RWPE1 (cell line): ENCODE results near the gene OVOL2.

Source experiments
- CTCF ChIA-PET: fragments of 350-600 bp; sonication (Branson Sonifier 250); formaldehyde crosslinking; extraction: SDS; loops from one replicate; lab custom pipeline; 2021; lab: Yijun Ruan, JAX
- POLR2A ChIA-PET: fragments of 400-600 bp; formaldehyde crosslinking; extraction: SDS; loops from one replicate; lab custom pipeline; 2020; ENCODE audit warnings: antibody characterized with exemption; ENCODE audit not compliant: low non-redundant PET; lab: Yijun Ruan, JAX
- DNase-seq: peaks from one replicate; pipeline ENCODE4 v3.0.0; 2012; ENCODE audit warnings: low spot score
- H3K27ac ChIP-seq: fragments of 450-650 bp; 2 replicates; pipeline ENCODE4 v1.5.1; 2017
- TF ChIP-seq, protein P1 (sequence below): fragments of 450-650 bp; conservative IDR thresholded peaks from 2 replicates; pipeline ENCODE4 v1.5.1; 2017; ENCODE audit warnings: low read depth, mild to moderate bottlenecking

Gene OVOL2

DNA sequence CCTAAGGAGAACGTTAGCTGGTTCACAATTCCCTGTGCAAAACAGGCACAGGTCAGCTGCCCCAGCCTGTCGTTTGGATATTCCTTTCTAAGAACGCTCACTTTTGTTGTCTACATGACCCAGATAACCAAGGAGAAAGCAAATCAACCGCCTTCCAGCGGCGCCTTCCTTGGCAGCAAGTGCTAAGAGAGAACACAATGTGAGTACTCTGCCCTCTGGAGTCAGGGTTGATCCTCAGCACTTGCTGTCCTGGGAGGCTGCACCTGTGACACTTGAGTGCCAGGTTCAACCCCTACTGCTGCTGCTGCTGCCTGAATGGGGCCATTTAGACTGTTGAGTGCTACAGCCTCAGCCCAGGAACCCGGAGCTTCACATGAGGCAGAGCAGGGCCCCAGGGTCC lies 36.8 kb downstream of the OVOL2 start:
- POLR2A ChIA-PET = no interaction called here
- no peak for DNase-seq
- CTCF ChIA-PET = no interaction called here
- no peak overlapping the region for H3K27ac ChIP-seq
- TF ChIP-seq, protein P1, sequence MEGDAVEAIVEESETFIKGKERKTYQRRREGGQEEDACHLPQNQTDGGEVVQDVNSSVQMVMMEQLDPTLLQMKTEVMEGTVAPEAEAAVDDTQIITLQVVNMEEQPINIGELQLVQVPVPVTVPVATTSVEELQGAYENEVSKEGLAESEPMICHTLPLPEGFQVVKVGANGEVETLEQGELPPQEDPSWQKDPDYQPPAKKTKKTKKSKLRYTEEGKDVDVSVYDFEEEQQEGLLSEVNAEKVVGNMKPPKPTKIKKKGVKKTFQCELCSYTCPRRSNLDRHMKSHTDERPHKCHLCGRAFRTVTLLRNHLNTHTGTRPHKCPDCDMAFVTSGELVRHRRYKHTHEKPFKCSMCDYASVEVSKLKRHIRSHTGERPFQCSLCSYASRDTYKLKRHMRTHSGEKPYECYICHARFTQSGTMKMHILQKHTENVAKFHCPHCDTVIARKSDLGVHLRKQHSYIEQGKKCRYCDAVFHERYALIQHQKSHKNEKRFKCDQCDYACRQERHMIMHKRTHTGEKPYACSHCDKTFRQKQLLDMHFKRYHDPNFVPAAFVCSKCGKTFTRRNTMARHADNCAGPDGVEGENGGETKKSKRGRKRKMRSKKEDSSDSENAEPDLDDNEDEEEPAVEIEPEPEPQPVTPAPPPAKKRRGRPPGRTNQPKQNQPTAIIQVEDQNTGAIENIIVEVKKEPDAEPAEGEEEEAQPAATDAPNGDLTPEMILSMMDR = no peak

DNA sequence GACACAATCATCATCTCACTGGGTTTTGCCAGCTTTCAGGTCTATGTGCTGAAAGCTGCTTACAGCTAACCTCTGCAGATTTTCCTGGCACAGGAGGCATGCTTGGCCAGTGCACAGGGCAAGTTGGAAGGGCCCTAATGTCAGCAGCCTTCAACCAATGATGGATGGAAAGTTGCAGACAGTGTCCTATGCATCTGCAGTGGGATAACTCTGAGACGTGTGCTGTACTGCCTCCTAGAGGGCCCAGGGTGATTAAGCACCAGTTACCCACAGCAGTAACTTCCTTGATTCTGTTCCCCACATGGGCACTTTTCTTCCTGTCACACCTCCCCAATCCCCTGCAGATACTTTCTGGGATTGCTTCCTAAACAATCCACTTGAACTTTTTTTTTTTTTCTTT lies 38.6 kb downstream of the OVOL2 start:
- CTCF ChIA-PET = no interaction called here
- no peak for DNase-seq

DNA sequence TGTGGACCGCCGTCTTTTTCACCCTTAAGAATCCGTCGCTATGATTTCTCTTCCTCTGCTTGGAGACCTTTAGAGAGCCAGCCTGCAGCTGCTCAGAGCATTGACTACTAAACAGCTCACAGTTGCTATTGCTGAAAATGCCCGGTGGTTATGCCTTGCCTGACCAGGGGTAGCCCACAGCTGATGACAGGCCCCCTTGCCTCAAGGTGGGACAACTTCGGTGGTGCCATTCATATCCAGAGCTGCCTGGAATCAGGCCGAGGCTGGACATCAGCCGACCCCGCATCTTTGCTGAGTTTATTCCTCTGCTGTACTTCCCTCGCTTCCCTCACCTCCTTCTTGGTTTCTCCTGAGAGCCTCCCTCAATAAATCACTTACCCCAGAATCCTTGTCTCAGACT lies 39.6 kb downstream of the OVOL2 start:
- TF ChIP-seq, protein P1 = no peak

More for the DNA sequence above, 38.6 kb downstream of the OVOL2 start:
- TF ChIP-seq, protein P1 = no peak; the same call in 1 of the 2 replicates
- POLR2A ChIA-PET = no interaction called here
- no peak overlapping the region for H3K27ac ChIP-seq

DNA sequence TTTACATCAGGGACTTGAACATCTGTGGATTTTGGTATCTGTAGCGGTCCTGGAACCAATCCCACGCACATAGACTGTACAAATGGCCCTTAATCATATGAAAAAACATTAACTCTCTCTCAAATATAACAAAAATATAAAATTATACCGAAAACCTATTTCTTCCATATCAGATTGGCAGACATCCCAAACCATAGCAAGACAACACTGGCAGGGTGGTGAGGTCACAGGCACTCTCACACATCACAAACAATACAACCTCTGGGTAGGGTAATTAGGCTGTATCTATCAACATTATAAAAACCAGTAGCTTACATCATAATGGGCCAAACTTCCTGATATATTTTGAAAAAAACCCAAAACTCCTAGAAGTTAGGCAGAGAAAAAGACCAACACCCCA lies 40.9 kb downstream of the OVOL2 start:
- no peak overlapping the region for H3K27ac ChIP-seq
- POLR2A ChIA-PET = interaction anchor here (0.7 kb wide), 1 partner anchor 20 kb away, joined by 4 read pairs; no protein-coding TSS in a partner anchor
- CTCF ChIA-PET = interaction anchor here (0.6 kb wide), 1 partner anchor 86 kb away, joined by 6 read pairs; no protein-coding TSS in a partner anchor
- TF ChIP-seq, protein P1 = no peak
- DNase-seq = no peak

More for the DNA sequence above, 39.6 kb downstream of the OVOL2 start:
- no peak for DNase-seq
- ChIA-PET CTCF (no interaction called here), POLR2A (no interaction called here)
- H3K27ac ChIP-seq = no peak overlapping the region

DNA sequence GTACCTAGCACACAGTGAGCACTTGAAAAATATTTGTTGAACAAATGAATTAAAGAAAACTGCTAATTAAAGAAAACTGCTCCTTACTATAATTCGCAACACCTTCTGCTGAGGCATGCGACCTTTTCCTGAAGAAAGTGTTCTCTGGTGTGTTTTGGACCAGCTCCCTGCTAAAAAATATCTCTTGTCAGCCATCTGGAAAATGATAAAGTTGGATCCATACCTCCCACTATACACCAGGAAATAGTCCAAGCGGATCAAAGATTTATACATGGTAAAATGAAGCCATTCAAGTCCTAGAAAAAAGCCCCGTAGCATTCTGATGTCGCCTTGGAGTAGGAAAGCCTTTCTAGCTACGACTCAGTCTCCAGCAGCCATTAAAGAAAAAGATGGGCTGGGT lies 43.3 kb downstream of the OVOL2 start:
- POLR2A ChIA-PET = no interaction called here

DNA sequence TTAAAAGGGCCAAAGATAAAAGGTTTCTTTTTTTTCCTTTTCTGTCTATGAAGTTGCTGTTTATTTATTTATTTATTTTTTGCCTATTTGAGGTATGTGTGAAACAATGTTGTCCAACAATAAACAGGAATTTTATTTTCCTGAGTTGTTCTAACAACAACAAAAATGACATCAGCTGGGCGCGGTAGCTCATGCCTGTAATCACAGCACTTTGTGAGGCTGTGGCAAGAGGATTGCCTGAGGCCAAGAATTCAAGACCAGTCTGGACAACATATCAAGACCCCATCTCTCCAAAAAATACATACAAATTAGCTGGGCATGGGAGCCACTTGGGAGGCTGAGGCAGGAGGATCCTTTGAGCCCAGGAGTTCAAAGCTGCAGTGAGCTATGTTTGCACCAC lies 44.8 kb downstream of the OVOL2 start:
- POLR2A ChIA-PET = no interaction called here
- TF ChIP-seq, protein P1 = no peak

More for the DNA sequence above, 43.3 kb downstream of the OVOL2 start:
- no peak for DNase-seq
- CTCF ChIA-PET = interaction anchor here (0.6 kb wide), 2 partner anchors 133 to 455 kb away, joined by 3 read pairs; no protein-coding TSS in a partner anchor
- TF ChIP-seq, protein P1 = no peak
- no peak overlapping the region for H3K27ac ChIP-seq

More for the DNA sequence above, 44.8 kb downstream of the OVOL2 start:
- CTCF ChIA-PET = no interaction called here
- no peak for DNase-seq
- H3K27ac ChIP-seq = no peak overlapping the region
